ENCODE data around the gene SLC35B2. TPM values are rescaled to one million over a fixed set of nuclear protein-coding genes. Genes with fewer than 3 reads are reported as not detected.
A peak's percentile ranks its signal among the peaks of the same experiment; 100 is the strongest.
"Not testable (repeated sequence)": the region's sequence is repeated elsewhere in the genome, so short reads cannot be mapped to it uniquely, and the experiment has no call there.

Gene SLC35B2
- total RNA-seq, 1 donor from 2014 or later = 25.3 TPM

- DNase-seq = no peak
- Mint-ChIP-seq H3K4me3 (no peak overlapping the region), H3K4me1 (peaks cover 31% of the 10 kb centered on the region), H3K36me3 (ENCODE audit: low read depth) (peaks cover 45% of the 10 kb centered on the region), H3K27ac (no peak overlapping the region), H3K27me3 (no peaks in the 10 kb centered on the region), H3K9me3 (no peaks in the 10 kb centered on the region)
- intact Hi-C loops (cut with micrococcal nuclease) = loop anchor here (5.0 kb wide), 1 partner anchor 137 kb away; no protein-coding TSS in a partner anchor
These were observed 23.0 kb downstream of the SLC35B2 start for GRCh38 chr6:44234101-44235025.

DNA sequence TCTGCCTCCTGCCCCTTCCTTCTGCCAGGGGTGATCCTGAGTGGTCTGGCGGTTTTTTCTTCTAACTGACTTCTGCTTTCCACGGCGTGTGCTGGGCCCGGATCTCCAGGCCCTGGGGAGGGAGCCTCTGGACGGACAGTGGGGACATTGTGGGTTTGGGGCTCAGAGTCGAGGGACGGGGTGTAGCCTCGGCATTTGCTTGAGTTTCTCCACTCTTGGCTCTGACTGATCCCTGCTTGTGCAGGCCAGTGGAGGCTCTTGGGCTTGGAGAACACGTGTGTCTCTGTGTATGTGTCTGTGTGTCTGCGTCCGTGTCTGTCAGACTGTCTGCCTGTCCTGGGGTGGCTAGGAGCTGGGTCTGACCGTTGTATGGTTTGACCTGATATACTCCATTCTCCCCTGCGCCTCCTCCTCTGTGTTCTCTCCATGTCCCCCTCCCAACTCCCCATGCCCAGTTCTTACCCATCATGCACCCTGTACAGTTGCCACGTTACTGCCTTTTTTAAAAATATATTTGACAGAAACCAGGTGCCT lies 23.7 kb downstream of the SLC35B2 start:
- no peak for DNase-seq
- no peak overlapping the region for H3K4me3 Mint-ChIP-seq
- peak overlapping the region; percentile 5 for H3K27ac Mint-ChIP-seq
- H3K9me3 Mint-ChIP-seq = no peaks in the 10 kb centered on the region
- intact Hi-C loops (cut with micrococcal nuclease) = no loop called here
- H3K36me3 Mint-ChIP-seq (ENCODE audit: low read depth) = peaks cover 51% of the 10 kb centered on the region
- no peaks in the 10 kb centered on the region for H3K27me3 Mint-ChIP-seq
- peaks cover 25% of the 10 kb centered on the region for H3K4me1 Mint-ChIP-seq

DNA sequence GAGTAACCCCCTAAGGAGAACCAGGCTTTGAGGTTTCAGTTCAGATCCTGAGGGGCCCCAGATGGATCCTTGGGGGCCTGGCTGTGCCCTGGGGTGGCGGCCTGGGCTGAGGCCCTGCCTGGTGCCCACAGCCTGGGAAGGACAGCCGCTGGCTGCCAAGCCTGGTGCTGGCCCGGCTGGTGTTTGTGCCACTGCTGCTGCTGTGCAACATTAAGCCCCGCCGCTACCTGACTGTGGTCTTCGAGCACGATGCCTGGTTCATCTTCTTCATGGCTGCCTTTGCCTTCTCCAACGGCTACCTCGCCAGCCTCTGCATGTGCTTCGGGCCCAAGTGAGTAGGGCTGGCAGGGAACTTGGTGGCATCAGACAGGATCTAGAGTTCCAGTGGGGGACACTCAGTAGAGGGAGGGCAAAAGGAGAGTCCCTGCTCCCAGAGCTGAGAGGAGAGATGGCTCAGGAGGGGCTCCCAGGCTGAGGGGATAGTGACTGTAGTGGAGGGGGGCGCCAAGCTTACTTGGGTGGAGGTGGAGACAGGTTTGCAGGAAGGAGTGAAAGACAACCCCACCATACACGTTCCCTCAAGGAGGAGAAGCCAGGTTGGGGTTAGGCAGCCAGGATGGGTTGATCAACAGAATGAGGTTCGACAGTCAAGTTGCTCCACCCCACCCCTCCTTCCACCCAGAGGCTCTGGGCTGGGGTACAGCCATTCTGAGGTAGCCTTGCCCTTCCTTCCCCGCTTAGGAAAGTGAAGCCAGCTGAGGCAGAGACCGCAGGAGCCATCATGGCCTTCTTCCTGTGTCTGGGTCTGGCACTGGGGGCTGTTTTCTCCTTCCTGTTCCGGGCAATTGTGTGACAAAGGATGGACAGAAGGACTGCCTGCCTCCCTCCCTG lies 24.4 kb downstream of the SLC35B2 start:
- Mint-ChIP-seq H3K36me3 (ENCODE audit: low read depth) (peaks cover 51% of the 10 kb centered on the region), H3K27me3 (no peaks in the 10 kb centered on the region), H3K4me1 (peaks cover 19% of the 10 kb centered on the region), H3K4me3 (no peak overlapping the region), H3K9me3 (no peaks in the 10 kb centered on the region), H3K27ac (peak overlapping the region; percentile 48)
- intact Hi-C loops (cut with micrococcal nuclease) = no loop called here
- no peak for DNase-seq

GRCh38 chr6:44231426-44231825 lies 25.9 kb downstream of the SLC35B2 start:
- H3K9me3 Mint-ChIP-seq; intact Hi-C loops (cut with micrococcal nuclease); H3K27ac Mint-ChIP-seq: not testable (repeated sequence)

DNA sequence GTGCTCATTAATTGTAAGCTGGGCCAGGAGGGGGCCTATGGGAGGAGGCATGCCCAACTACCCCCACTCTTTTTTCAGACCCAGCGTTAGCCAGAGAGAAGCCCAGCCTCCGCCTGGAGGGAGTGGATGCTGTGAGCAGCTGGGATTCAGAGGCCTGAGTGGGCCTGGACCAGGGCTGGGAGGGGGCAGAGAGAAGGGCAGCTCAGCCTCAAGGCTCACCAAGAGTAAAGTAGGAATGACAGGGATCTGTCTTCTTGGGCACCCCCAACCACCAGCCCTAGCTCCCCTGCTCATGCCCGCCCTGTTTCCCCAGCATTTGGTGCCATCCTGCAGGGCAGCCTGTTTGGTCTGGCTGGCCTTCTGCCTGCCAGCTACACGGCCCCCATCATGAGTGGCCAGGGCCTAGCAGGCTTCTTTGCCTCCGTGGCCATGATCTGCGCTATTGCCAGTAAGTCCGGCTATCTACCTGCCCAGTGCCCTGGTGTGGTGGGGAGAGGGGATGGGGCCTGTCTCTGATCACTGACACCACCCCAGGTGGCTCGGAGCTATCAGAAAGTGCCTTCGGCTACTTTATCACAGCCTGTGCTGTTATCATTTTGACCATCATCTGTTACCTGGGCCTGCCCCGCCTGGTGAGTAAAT lies 27.2 kb downstream of the SLC35B2 start:
- Mint-ChIP-seq H3K9me3 (no peaks in the 10 kb centered on the region), H3K27me3 (no peaks in the 10 kb centered on the region), H3K36me3 (ENCODE audit: low read depth) (peaks cover 45% of the 10 kb centered on the region), H3K4me1 (peaks cover 16% of the 10 kb centered on the region), H3K4me3 (no peak overlapping the region), H3K27ac (no peak overlapping the region)
- intact Hi-C loops (cut with micrococcal nuclease) = no loop called here
- no peak for DNase-seq

More at GRCh38 chr6:44231426-44231825, 25.9 kb downstream of the SLC35B2 start:
- H3K4me3 Mint-ChIP-seq, H3K27me3 Mint-ChIP-seq, DNase-seq: not testable (repeated sequence)
- Mint-ChIP-seq H3K4me1 (peaks cover 11% of the 10 kb centered on the region), H3K36me3 (ENCODE audit: low read depth) (peaks cover 51% of the 10 kb centered on the region)

DNA sequence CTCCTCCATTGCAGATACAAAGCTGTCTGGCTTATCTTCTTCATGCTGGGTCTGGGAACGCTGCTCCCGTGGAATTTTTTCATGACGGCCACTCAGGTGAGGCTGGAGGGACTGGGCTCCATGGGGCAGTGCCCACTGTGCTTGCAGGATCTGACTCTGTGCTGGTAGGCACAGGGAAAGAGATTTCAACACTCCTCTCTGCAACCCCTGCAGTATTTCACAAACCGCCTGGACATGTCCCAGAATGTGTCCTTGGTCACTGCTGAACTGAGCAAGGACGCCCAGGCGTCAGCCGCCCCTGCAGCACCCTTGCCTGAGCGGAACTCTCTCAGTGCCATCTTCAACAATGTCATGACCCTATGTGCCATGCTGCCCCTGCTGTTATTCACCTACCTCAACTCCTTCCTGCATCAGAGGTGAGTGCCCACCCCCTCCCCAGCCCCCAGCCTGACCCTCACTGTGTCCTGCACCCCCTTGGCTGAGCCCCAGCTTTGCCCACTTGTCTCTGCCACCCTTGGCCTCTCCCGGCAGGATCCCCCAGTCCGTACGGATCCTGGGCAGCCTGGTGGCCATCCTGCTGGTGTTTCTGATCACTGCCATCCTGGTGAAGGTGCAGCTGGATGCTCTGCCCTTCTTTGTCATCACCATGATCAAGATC lies 27.8 kb downstream of the SLC35B2 start:
- no peaks in the 10 kb centered on the region for H3K9me3 Mint-ChIP-seq
- no peaks in the 10 kb centered on the region for H3K27me3 Mint-ChIP-seq
- H3K36me3 Mint-ChIP-seq (ENCODE audit: low read depth) = peaks cover 44% of the 10 kb centered on the region
- no peak overlapping the region for H3K27ac Mint-ChIP-seq
- peaks cover 22% of the 10 kb centered on the region for H3K4me1 Mint-ChIP-seq
- no peak for DNase-seq
- H3K4me3 Mint-ChIP-seq = no peak overlapping the region
- intact Hi-C loops (cut with micrococcal nuclease) = no loop called here

GRCh38 chr6:44228836-44229235 lies 28.5 kb downstream of the SLC35B2 start:
- peak; percentile 54 for DNase-seq
- Mint-ChIP-seq H3K27me3 (no peaks in the 10 kb centered on the region), H3K9me3 (no peaks in the 10 kb centered on the region), H3K27ac (no peak overlapping the region), H3K4me3 (no peak overlapping the region), H3K4me1 (peaks cover 29% of the 10 kb centered on the region), H3K36me3 (ENCODE audit: low read depth) (peaks cover 38% of the 10 kb centered on the region)
- intact Hi-C loops (cut with micrococcal nuclease) = no loop called here

DNA sequence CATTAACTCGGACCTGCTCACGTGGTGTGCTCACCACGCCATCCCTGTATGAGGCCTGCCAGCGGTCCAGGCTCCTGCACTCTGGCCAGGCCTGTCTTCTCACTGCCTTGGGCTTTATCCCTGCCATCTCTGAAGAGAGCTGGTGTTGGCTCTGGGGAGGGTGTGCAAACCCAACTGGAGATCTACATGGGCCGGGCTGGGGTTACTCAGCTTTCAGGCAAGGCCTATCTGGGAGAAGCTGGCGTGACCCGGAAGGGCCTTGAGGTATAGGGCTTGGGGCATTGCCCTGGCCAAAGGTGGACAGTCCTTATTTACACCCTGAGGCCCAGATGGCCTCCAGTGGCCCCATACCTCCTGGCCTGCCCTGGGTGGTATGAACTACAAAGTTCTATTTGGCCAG lies 28.9 kb downstream of the SLC35B2 start:
- no peak overlapping the region for H3K27ac Mint-ChIP-seq
- no peaks in the 10 kb centered on the region for H3K27me3 Mint-ChIP-seq
- no peak overlapping the region for H3K4me3 Mint-ChIP-seq
- DNase-seq = no peak
- H3K36me3 Mint-ChIP-seq (ENCODE audit: low read depth) = peaks cover 34% of the 10 kb centered on the region
- intact Hi-C loops (cut with micrococcal nuclease) = no loop called here
- H3K4me1 Mint-ChIP-seq = peaks cover 25% of the 10 kb centered on the region
- no peaks in the 10 kb centered on the region for H3K9me3 Mint-ChIP-seq

- no peak overlapping the region for H3K4me3 Mint-ChIP-seq
- no peak for DNase-seq
- peaks cover 25% of the 10 kb centered on the region for H3K4me1 Mint-ChIP-seq
- H3K27me3 Mint-ChIP-seq = no peaks in the 10 kb centered on the region
- peaks cover 33% of the 10 kb centered on the region for H3K36me3 Mint-ChIP-seq (ENCODE audit: low read depth)
- no peak overlapping the region for H3K27ac Mint-ChIP-seq
- no peaks in the 10 kb centered on the region for H3K9me3 Mint-ChIP-seq
- intact Hi-C loops (cut with micrococcal nuclease) = no loop called here
These were observed 29.3 kb downstream of the SLC35B2 start for GRCh38 chr6:44228031-44228430.

GRCh38 chr6:44227148-44227793 lies 30.1 kb downstream of the SLC35B2 start:
- peaks cover 29% of the 10 kb centered on the region for H3K36me3 Mint-ChIP-seq (ENCODE audit: low read depth)
- no peak overlapping the region for H3K27ac Mint-ChIP-seq
- peaks cover 3% of the 10 kb centered on the region for H3K27me3 Mint-ChIP-seq
- H3K9me3 Mint-ChIP-seq = no peaks in the 10 kb centered on the region
- DNase-seq = no peak
- H3K4me1 Mint-ChIP-seq = peaks cover 29% of the 10 kb centered on the region
- no peak overlapping the region for H3K4me3 Mint-ChIP-seq
- intact Hi-C loops (cut with micrococcal nuclease) = no loop called here

GRCh38 chr6:44226368-44227147 lies 30.8 kb downstream of the SLC35B2 start:
- no peak overlapping the region for H3K27ac Mint-ChIP-seq
- H3K4me3 Mint-ChIP-seq = no peak overlapping the region
- no peak for DNase-seq
- H3K27me3 Mint-ChIP-seq = peaks cover 3% of the 10 kb centered on the region
- intact Hi-C loops (cut with micrococcal nuclease) = no loop called here
- H3K9me3 Mint-ChIP-seq = no peaks in the 10 kb centered on the region
- H3K4me1 Mint-ChIP-seq = peaks cover 36% of the 10 kb centered on the region
- peaks cover 25% of the 10 kb centered on the region for H3K36me3 Mint-ChIP-seq (ENCODE audit: low read depth)

Measured in activated CD4-positive, alpha-beta T cell treated with anti-CD3 and anti-CD28 coated beads, Interleukin-2, amount 10 ng/mL, durations not matched to agents 24 days and 14 days (primary cell).